HepG2 (cell line): ENCODE data around the gene ATP9B. TPM values are rescaled to one million over a fixed set of nuclear protein-coding genes. Genes with fewer than 3 reads are reported as not detected.

Source experiments
- GFI1 ChIP-seq: sonication (generic); formaldehyde crosslinking; IDR thresholded peaks from 2 replicates; pipeline ENCODE4 v1.5.0; 2020; ENCODE audit warnings: missing genetic modification reagents, mild to moderate bottlenecking, borderline replicate concordance
- GPBP1L1 ChIP-seq: sonication (generic); formaldehyde crosslinking; IDR thresholded peaks from 2 replicates; pipeline ENCODE4 v1.5.0; 2020; ENCODE audit warnings: mild to moderate bottlenecking, missing genetic modification reagents
- HOXD1 ChIP-seq: sonication (generic); formaldehyde crosslinking; IDR thresholded peaks from 2 replicates; pipeline ENCODE4 v1.5.0; 2020; ENCODE audit warnings: missing genetic modification reagents
- IRF1 ChIP-seq: sonication (generic); formaldehyde crosslinking; IDR thresholded peaks from 2 replicates; pipeline ENCODE4 v1.4.0; 2020; ENCODE audit warnings: low read depth, mild to moderate bottlenecking, missing genetic modification reagents
- KDM6A ChIP-seq: IDR thresholded peaks from 2 replicates; pipeline ENCODE4 v1.6.1; 2016; ENCODE audit warnings: low read depth
- KIAA2018 ChIP-seq: sonication (generic); formaldehyde crosslinking; IDR thresholded peaks from 2 replicates; pipeline ENCODE4 v1.5.0; 2020; ENCODE audit warnings: mild to moderate bottlenecking, missing genetic modification reagents, borderline replicate concordance
- PRDM4 ChIP-seq: sonication (generic); formaldehyde crosslinking; IDR thresholded peaks from 2 replicates; pipeline ENCODE4 v1.9.0; 2021; ENCODE audit warnings: missing genetic modification reagents, borderline replicate concordance
- SMAD9 ChIP-seq: sonication (generic); formaldehyde crosslinking; IDR thresholded peaks from 2 replicates; pipeline ENCODE4 v1.5.1; 2020; ENCODE audit warnings: mild to moderate bottlenecking, missing genetic modification reagents
- ZBTB20 ChIP-seq: sonication (generic); formaldehyde crosslinking; IDR thresholded peaks from 2 replicates; pipeline ENCODE4 v1.8.1; 2023; ENCODE audit warnings: missing genetic modification reagents, low read depth, mild to moderate bottlenecking, borderline replicate concordance
- ZC3H4 ChIP-seq: sonication (generic); formaldehyde crosslinking; IDR thresholded peaks from 2 replicates; pipeline ENCODE4 v1.4.0; 2020; ENCODE audit warnings: missing genetic modification reagents, borderline replicate concordance
- polyA plus RNA-seq, 8 experiments: library from polyadenylated mRNA; depleted of rRNA in 3 of 8; stranded (reverse) in 7 of 8; unstranded in 1 of 8; fragments of >200 nt; fragmentation: Illumina TruSeq in 4 of 8; extraction: Trizol in 4 of 8; gene quantifications; 2 replicates each; pipeline versions ENCODE4 v1.2.1 to v1.2.3, GENCODE V29; 2011 to 2016; ENCODE audit warnings: low read depth in 4 of 8, missing spikeins in 1 of 8, mixed read lengths in 1 of 8; ENCODE audit not compliant: insufficient read depth in 1 of 8
- total RNA-seq, 5 experiments: library from RNA; depleted of rRNA; stranded (reverse); fragments of >200 nt; fragmentation: Illumina TruSeq; extraction: Trizol; gene quantifications; 2 replicates each; pipeline ENCODE4 v1.2.3, GENCODE V29; 2016; ENCODE audit warnings: low read depth in 1 of 5

The ATP9B gene
- total and polyA plus RNA-seq, 2 of the 13 experiments (the other 11 are each of a cell fraction or from before 2014, with no cell fraction given), result 10.8 to 11.3 TPM

GRCh38 chr18:79068937-79069716 is at the start of gene ATP9B (continued):
- no peak for TF ChIP-seq PRDM4 (CRISPR knock-in tag)
- TF ChIP-seq KDM6A (CRISPR knock-in tag), result no peak
- TF ChIP-seq SMAD9 (CRISPR knock-in tag), result no peak
- TF ChIP-seq KIAA2018 (CRISPR knock-in tag), result no peak
- no peak for TF ChIP-seq GPBP1L1 (CRISPR knock-in tag)
- TF ChIP-seq IRF1 (CRISPR knock-in tag), result no peak
- no peak; the same call in 1 of the 2 replicates for TF ChIP-seq ZBTB20 (CRISPR knock-in tag)
- TF ChIP-seq ZC3H4 (CRISPR knock-in tag), result 0 out of 2 replicates have a peak, but pooled peaks have one; percentile 56
- TF ChIP-seq GFI1, result no peak
- no peak for TF ChIP-seq HOXD1
